ENCODE measurements around the gene HHAT. TPM values are rescaled to one million over a fixed set of nuclear protein-coding genes. Genes with fewer than 3 reads are reported as not detected.

HHAT gene
- total and polyA plus RNA-seq, 4 donors, result 1.2 to 11.3 (median 3.8) TPM

- H3K9ac ChIP-seq (ENCODE audit: insufficient read depth in 1 of 2, low read length in 2 of 2), result no peak overlapping the region
- ATAC-seq (ENCODE audit: insufficient read depth, low FRiP score) (no peak), DNase-seq (no peak)
- no peak overlapping the region for H3K4me3 ChIP-seq
- H3K4me1 ChIP-seq (ENCODE audit: control insufficient read depth in 5 of 5, insufficient read depth in 5 of 5, low read length in 5 of 5), result peaks cover 0 to 10% (median 2%) of the 10 kb centered on the region in 5 donors
- WGBS, 2 donors, result 91 to 93% methylated on average over 1 of the region's 1 CpG
- no peak for TF ChIP-seq CTCF (IDR thresholded peaks at IDR 0.05; ENCODE audit: control extremely low read depth, extremely low read depth)
- no peaks in the 10 kb centered on the region for H3K9me3 ChIP-seq (ENCODE audit: control insufficient read depth in 4 of 4, insufficient read depth in 3 of 4, low read length in 3 of 4)
- no peaks in the 10 kb centered on the region for H3K36me3 ChIP-seq (ENCODE audit: control insufficient read depth in 4 of 4, insufficient read depth in 4 of 4, low read length in 4 of 4)
- no peak overlapping the region for H3K27ac ChIP-seq (ENCODE audit: low read depth in 1 of 2, low read length in 1 of 2)
- H3K27me3 ChIP-seq (ENCODE audit: control insufficient read depth in 3 of 3, insufficient read depth in 3 of 3, low read length in 2 of 3), result no peaks in the 10 kb centered on the region
Measured at GRCh38 chr1:210556475-210556874, 227.8 kb downstream of the HHAT start.

GRCh38 chr1:210557426-210558077 lies 228.8 kb downstream of the HHAT start:
- Histone ChIP-seq H3K4me1 (ENCODE audit: control insufficient read depth in 5 of 5, insufficient read depth in 5 of 5, low read length in 5 of 5) (peaks cover 0 to 10% (median 2%) of the 10 kb centered on the region in 5 donors), H3K4me3 (no peak overlapping the region), H3K27me3 (ENCODE audit: control insufficient read depth in 3 of 3, insufficient read depth in 3 of 3, low read length in 2 of 3) (no peaks in the 10 kb centered on the region), H3K9me3 (ENCODE audit: control insufficient read depth in 4 of 4, insufficient read depth in 3 of 4, low read length in 3 of 4) (no peaks in the 10 kb centered on the region), H3K27ac (ENCODE audit: low read depth in 1 of 2, low read length in 1 of 2) (no peak overlapping the region), H3K9ac (ENCODE audit: insufficient read depth in 1 of 2, low read length in 2 of 2) (no peak overlapping the region), H3K36me3 (ENCODE audit: control insufficient read depth in 4 of 4, insufficient read depth in 4 of 4, low read length in 4 of 4) (no peaks in the 10 kb centered on the region)
- ATAC-seq (ENCODE audit: insufficient read depth, low FRiP score) (no peak), DNase-seq (no peak)
- 89 to 90% methylated on average over 7 of the region's 7 CpGs for WGBS, 2 donors
- TF ChIP-seq CTCF (IDR thresholded peaks at IDR 0.05; ENCODE audit: control extremely low read depth, extremely low read depth), result no peak

GRCh38 chr1:210558302-210558701 lies 229.6 kb downstream of the HHAT start:
- Histone ChIP-seq H3K27me3 (ENCODE audit: control insufficient read depth in 3 of 3, insufficient read depth in 3 of 3, low read length in 2 of 3) (no peaks in the 10 kb centered on the region), H3K9me3 (ENCODE audit: control insufficient read depth in 4 of 4, insufficient read depth in 3 of 4, low read length in 3 of 4) (no peaks in the 10 kb centered on the region), H3K4me3 (no peak overlapping the region), H3K36me3 (ENCODE audit: control insufficient read depth in 4 of 4, insufficient read depth in 4 of 4, low read length in 4 of 4) (no peaks in the 10 kb centered on the region), H3K27ac (ENCODE audit: low read depth in 1 of 2, low read length in 1 of 2) (no peak overlapping the region), H3K9ac (ENCODE audit: insufficient read depth in 1 of 2, low read length in 2 of 2) (no peak overlapping the region), H3K4me1 (ENCODE audit: control insufficient read depth in 5 of 5, insufficient read depth in 5 of 5, low read length in 5 of 5) (peaks cover 0 to 10% (median 2%) of the 10 kb centered on the region in 5 donors)
- ATAC-seq (ENCODE audit: insufficient read depth, low FRiP score) (no peak), DNase-seq (peak; percentile 70 to 88 (median 82))
- 17 to 24% methylated on average over 1 of the region's 1 CpG for WGBS, 2 donors
- no peak for TF ChIP-seq CTCF (IDR thresholded peaks at IDR 0.05; ENCODE audit: control extremely low read depth, extremely low read depth)

GRCh38 chr1:210565306-210565705 lies 236.6 kb downstream of the HHAT start:
- no peak for DNase-seq
- H3K9me3 ChIP-seq (ENCODE audit: control insufficient read depth in 4 of 4, insufficient read depth in 3 of 4, low read length in 3 of 4), result no peaks in the 10 kb centered on the region
- no peaks in the 10 kb centered on the region for H3K36me3 ChIP-seq (ENCODE audit: control insufficient read depth in 4 of 4, insufficient read depth in 4 of 4, low read length in 4 of 4)
- no peaks in the 10 kb centered on the region for H3K27me3 ChIP-seq (ENCODE audit: control insufficient read depth in 3 of 3, insufficient read depth in 3 of 3, low read length in 2 of 3)
- no peak overlapping the region for H3K4me3 ChIP-seq
- H3K4me1 ChIP-seq (ENCODE audit: control insufficient read depth in 5 of 5, insufficient read depth in 5 of 5, low read length in 5 of 5), result no peaks in the 10 kb centered on the region
- no peak overlapping the region for H3K9ac ChIP-seq (ENCODE audit: insufficient read depth in 1 of 2, low read length in 2 of 2)
- TF ChIP-seq CTCF (IDR thresholded peaks at IDR 0.05; ENCODE audit: control extremely low read depth, extremely low read depth), result no peak
- WGBS, 2 donors, result 61 to 66% methylated on average over 2 of the region's 2 CpGs
- ATAC-seq (ENCODE audit: insufficient read depth, low FRiP score), result no peak
- H3K27ac ChIP-seq (ENCODE audit: low read depth in 1 of 2, low read length in 1 of 2), result no peak overlapping the region
